Astrocyte of the cerebellum (primary cell): Measurements from ENCODE around the gene ATP5PF.

Experiments used
- DNase-seq: peaks from one replicate; pipeline ENCODE4 v3.0.0-alpha.2; 2011; ENCODE audit warnings: low read depth
- H3K4me3 ChIP-seq: 2 replicates; pipeline ENCODE4 v1.5.1; 2011; ENCODE audit warnings: mild to moderate bottlenecking, low read depth, low read length, moderate library complexity
- CTCF ChIP-seq: IDR thresholded peaks from 2 replicates; pipeline ENCODE4 v1.5.1; 2012; ENCODE audit warnings: low read length, low read depth, moderate library complexity, mild to moderate bottlenecking; ENCODE audit errors: missing control alignments
- in situ Hi-C: cut with HindIII; loops from 2 replicates; pipeline ENCODE4 v1.10.0; 2017; ENCODE audit warnings: low sequenced_read_pairs

ATP5PF gene

GRCh38 chr21:25760061-25760460, 25.4 kb upstream of the ATP5PF start:
- TF ChIP-seq CTCF, result no peak
- DNase-seq, result no peak
- in situ Hi-C loops, result no loop called here
- no peak overlapping the region for H3K4me3 ChIP-seq

DNA sequence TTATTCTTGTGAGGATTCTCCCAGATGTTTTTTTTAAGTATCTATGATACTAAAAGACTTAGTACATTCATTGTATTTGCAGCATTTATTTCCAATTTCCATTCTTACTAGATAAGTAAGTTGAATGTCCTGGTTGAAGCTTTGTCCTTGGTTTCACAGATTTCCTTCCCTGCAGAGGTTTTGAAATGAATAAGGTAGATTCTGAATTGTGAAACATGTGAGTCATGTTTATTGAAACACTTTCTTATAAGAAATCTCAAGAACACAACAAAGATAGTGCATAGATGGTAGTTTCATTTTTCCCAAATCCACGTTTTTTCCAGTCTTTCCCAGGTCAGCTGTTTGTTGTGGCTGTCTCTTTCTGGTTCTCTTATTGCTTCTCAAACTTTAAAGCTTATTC, 24.9 kb upstream of the ATP5PF start:
- TF ChIP-seq CTCF, result no peak
- H3K4me3 ChIP-seq, result no peak overlapping the region
- no peak for DNase-seq
- in situ Hi-C loops, result no loop called here

GRCh38 chr21:25757531-25757930, 22.8 kb upstream of the ATP5PF start:
- in situ Hi-C loops, result no loop called here
- no peak for DNase-seq
- H3K4me3 ChIP-seq, result no peak overlapping the region
- no peak for TF ChIP-seq CTCF

GRCh38 chr21:25756190-25756932, 21.7 kb upstream of the ATP5PF start:
- TF ChIP-seq CTCF, result no peak
- H3K4me3 ChIP-seq, result no peak overlapping the region
- in situ Hi-C loops, result no loop called here
- DNase-seq, result no peak

- no peak for DNase-seq
- no peak overlapping the region for H3K4me3 ChIP-seq
- in situ Hi-C loops, result no loop called here
- TF ChIP-seq CTCF, result no peak
Measured at GRCh38 chr21:25752416-25752815, 17.7 kb upstream of the ATP5PF start.

DNA sequence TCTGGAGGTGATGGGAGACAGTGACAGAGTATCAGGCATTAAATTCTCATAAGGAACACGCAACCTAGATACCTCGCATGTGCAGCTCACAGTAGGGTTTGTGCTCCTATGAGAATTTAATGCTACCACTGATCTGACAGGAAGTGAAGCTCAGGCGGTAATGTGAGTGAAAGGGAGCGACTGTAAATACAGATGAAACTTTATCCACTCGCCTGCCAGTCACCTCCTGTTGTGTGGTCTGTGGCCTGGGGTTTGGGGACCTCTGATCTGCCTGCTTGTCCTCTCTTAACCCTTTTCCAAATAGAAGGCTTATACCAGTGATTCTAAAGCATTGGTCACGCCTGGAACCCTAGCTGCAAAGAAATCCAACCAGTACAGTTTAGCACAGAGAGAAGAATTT, 15.4 kb upstream of the ATP5PF start:
- DNase-seq, result no peak
- H3K4me3 ChIP-seq, result no peak overlapping the region
- TF ChIP-seq CTCF, result no peak
- in situ Hi-C loops, result no loop called here
